Stimulated activated CD8-positive, alpha-beta memory T cell treated with anti-CD3 and anti-CD28 coated beads, Interleukin-12 subunit alpha, Interleukin-12 subunit beta, amount 100 ng/mL, for 24 hours (primary cell): ENCODE measurements around the gene PRDM16.
"Not testable (repeated sequence)": the region's sequence is repeated elsewhere in the genome, so short reads cannot be mapped to it uniquely, and the experiment has no call there.

Source experiments
- DNase-seq: peaks from one replicate; pipeline ENCODE4 v3.0.0-alpha.2; 2020; ENCODE audit errors: extremely low read depth

Gene PRDM16

GRCh38 chr1:3226701-3227350 is 157.8 kb downstream of the PRDM16 start:
- no peak for DNase-seq

GRCh38 chr1:3227351-3227704 is 158.3 kb downstream of the PRDM16 start:
- no peak for DNase-seq

- no peak for DNase-seq
These were observed 158.9 kb downstream of the PRDM16 start for GRCh38 chr1:3227893-3228292.

- DNase-seq = no peak
These were observed 160.2 kb downstream of the PRDM16 start for GRCh38 chr1:3229081-3229725.

- no peak for DNase-seq
These were observed 161.6 kb downstream of the PRDM16 start for GRCh38 chr1:3230553-3230952.

- no peak for DNase-seq
These were observed 162.2 kb downstream of the PRDM16 start for GRCh38 chr1:3231245-3231644.

- no peak for DNase-seq
These were observed 162.8 kb downstream of the PRDM16 start for GRCh38 chr1:3231826-3232225.

- DNase-seq = no peak
These were observed 164.0 kb downstream of the PRDM16 start for GRCh38 chr1:3233031-3233430.

- no peak for DNase-seq
These were observed 164.5 kb downstream of the PRDM16 start for GRCh38 chr1:3233551-3233950.

- no peak for DNase-seq
These were observed 165.3 kb downstream of the PRDM16 start for GRCh38 chr1:3234281-3234680.

GRCh38 chr1:3234956-3235355 is 166.0 kb downstream of the PRDM16 start:
- DNase-seq = no peak

- no peak for DNase-seq
These were observed 166.5 kb downstream of the PRDM16 start for GRCh38 chr1:3235496-3235895.

GRCh38 chr1:3236361-3236760 is 167.4 kb downstream of the PRDM16 start:
- DNase-seq = no peak

GRCh38 chr1:3236955-3237354 is 168.0 kb downstream of the PRDM16 start:
- no peak for DNase-seq

- DNase-seq = no peak
These were observed 168.6 kb downstream of the PRDM16 start for GRCh38 chr1:3237570-3237969.

- DNase-seq = no peak
These were observed 169.1 kb downstream of the PRDM16 start for GRCh38 chr1:3237994-3238702.

- DNase-seq = no peak
These were observed 169.8 kb downstream of the PRDM16 start for GRCh38 chr1:3238703-3239278.

- DNase-seq = not testable (repeated sequence)
These were observed 171.0 kb downstream of the PRDM16 start for GRCh38 chr1:3239991-3240390.

- no peak for DNase-seq
These were observed 171.7 kb downstream of the PRDM16 start for GRCh38 chr1:3240524-3241235.

GRCh38 chr1:3241236-3241550 is 172.2 kb downstream of the PRDM16 start:
- no peak for DNase-seq

- no peak for DNase-seq
These were observed 172.8 kb downstream of the PRDM16 start for GRCh38 chr1:3241673-3242407.
